H7 (cell line): Measurements from ENCODE around the gene PIGM. TPM values are rescaled to one million over a fixed set of nuclear protein-coding genes. Genes with fewer than 3 reads are reported as not detected.
A peak's percentile ranks its signal among the peaks of the same experiment; 100 is the strongest.

Experiments
- DNase-seq: peaks from one replicate; pipeline ENCODE4 v3.0.0; 2012
- H3K27me3 ChIP-seq: 2 replicates; pipeline ENCODE4 v1.6.0; 2011; ENCODE audit warnings: mild to moderate bottlenecking, low read length; ENCODE audit not compliant: control insufficient read depth, insufficient read depth
- H3K36me3 ChIP-seq: replicated peaks from 2 replicates; pipeline ENCODE4 v1.5.1; 2011; ENCODE audit warnings: low read length; ENCODE audit not compliant: control insufficient read depth, insufficient read depth
- H3K4me3 ChIP-seq: 2 replicates; pipeline ENCODE4 v1.5.1; 2011; ENCODE audit warnings: low read depth, mild to moderate bottlenecking, control low read depth, low read length, moderate library complexity; ENCODE audit not compliant: insufficient read depth
- total RNA-seq: library from RNA; depleted of rRNA; stranded (reverse); fragments of >200 nt; shearing (Covaris generic); gene quantifications from 2 replicates; pipeline ENCODE4 v1.2.3, GENCODE V29; 2014

The PIGM gene
- total RNA-seq, 1 experiment from 2014 or later, result 3.0 TPM

DNA sequence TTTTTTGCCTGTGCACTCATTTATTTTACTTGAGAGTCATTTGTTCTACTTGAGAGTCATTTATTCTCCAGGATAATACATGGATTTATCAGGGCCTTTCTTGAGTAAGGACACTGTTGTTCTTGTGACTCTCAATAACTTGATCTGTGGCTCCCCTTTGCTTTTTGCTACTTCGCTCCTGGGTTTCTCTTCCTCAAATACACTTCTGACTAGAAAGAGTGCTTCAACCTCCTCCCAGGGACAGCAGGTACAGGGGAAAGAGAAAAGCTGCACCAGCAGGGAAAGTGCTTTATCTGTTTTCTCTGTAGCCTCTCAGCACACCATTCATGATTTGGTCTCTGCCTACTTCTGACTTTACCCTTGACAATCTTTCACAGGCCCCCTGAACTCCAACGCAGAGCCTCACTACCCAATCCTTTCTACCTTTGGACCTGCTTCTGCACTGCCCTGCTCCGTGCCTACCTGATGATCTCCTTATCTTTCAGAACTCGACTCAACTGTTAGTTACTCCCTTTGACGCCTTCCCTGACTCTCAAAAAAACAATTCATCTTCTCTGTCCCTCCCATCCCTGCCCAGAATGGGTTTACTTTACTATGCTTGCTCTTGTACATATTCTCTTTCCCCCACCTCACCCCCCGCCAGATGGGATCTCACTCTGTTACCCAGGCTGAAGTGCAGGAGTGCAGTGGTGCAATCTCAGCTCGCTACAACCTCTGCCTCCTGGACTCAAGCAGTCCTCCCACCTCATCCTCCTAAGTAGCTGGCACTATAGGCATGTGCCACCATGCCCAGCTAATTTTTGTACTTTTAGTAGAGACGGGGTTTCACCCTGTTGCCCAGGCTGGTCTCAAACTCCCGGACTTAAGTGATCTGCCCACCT, 15.6 kb upstream of the PIGM start:
- DNase-seq, result no peak
- Histone ChIP-seq H3K36me3 (no peaks in the 10 kb centered on the region), H3K4me3 (no peak overlapping the region), H3K27me3 (peaks cover 16% of the 10 kb centered on the region; the same call in 1 of the 2 replicates)

DNA sequence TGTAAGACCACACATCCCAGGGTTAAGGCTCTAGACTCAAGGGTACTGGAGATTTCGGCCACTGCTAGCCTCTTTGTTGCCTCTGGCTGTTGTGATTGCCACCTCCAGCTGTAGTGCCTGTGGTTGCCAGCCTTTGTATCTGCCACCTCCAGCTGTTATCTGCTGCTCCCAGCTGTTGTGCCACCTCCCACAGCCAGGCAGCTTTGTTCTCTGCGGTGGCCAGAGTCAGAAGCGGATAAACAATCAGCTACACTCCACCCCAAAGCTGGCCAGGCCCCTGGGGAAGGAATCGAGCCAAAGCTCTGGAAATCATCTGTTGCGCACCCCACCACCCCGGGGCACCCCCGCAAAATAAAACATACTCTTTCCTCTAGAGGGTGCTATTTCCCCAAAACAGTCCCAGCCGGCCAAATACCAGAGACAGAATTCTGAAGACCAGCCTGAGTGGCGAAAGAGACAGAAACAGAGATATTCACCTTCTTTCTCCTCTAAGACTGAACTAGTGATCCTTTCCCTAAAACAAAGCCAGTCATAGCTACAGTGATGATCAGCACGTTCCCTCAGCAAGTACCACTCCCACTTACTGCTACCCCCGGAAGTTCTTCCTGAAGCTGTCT, 14.8 kb upstream of the PIGM start:
- H3K36me3 ChIP-seq, result no peaks in the 10 kb centered on the region
- DNase-seq, result peak; percentile 86
- H3K27me3 ChIP-seq, result peaks cover 13% of the 10 kb centered on the region; the same call in 1 of the 2 replicates
- no peak overlapping the region for H3K4me3 ChIP-seq

DNA sequence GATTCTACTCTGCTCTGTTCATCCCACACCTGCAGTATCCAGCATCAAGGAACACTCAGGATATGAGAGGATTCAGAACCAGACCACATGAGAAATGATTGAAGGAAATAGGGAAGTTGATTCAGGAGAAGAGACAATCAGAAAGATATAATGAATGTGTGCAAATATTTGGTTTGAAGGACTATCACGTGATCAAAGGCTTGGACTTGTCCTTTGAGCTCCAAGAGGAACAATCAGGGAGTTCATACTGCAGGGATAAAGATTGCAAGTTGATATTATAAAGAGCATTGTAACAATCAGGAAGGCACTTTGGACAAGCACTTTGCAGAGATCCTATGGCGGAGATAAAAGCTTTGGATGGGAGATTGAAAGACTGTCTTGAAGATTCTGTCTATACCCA, 13.9 kb upstream of the PIGM start:
- DNase-seq, result no peak
- Histone ChIP-seq H3K4me3 (no peak overlapping the region), H3K27me3 (peaks cover 13% of the 10 kb centered on the region; the same call in 1 of the 2 replicates), H3K36me3 (no peaks in the 10 kb centered on the region)

DNA sequence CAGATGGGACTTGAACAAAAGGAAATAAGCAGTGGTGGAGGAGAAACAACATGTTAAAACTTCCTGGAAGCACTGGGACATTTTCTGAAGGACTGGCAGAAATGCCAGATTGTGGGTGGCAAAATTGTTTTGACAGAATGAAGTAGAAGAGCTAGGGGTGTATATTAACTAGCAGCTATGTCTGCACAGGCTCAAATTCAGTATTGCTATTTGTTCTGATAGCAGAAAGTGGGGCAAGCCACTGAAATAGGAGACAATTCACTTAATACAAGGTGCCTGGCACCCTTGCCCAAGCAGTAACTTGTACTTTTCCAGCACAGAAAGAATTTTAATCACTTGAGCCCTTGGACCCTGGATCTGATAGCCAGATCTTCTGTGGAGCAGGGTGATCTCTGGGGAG, 11.8 kb upstream of the PIGM start:
- no peaks in the 10 kb centered on the region for H3K36me3 ChIP-seq
- no peak overlapping the region for H3K4me3 ChIP-seq
- DNase-seq, result no peak
- peaks cover 13% of the 10 kb centered on the region; the same call in 1 of the 2 replicates for H3K27me3 ChIP-seq

DNA sequence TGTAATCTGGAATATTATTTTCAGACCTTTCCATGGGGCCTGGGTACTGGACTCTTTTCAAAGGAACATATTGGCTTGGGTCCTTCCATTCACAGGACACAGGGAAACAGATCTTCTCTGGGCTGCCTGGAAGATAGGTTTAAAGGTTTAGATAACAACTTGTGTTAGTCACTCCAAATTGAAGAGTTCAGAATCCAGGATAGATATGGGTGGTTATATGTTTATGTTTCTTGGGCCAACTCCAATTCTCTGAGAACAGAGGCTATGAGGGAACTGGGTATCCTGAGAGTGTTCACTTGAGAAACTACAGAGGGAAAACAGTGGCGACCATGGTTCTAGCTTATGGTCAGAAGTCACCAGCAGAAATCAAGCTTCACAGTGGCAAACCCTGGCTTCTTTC, 8.7 kb upstream of the PIGM start:
- Histone ChIP-seq H3K27me3 (no peaks in the 10 kb centered on the region; the same call in 1 of the 2 replicates), H3K36me3 (no peaks in the 10 kb centered on the region), H3K4me3 (no peak overlapping the region)
- no peak for DNase-seq

DNA sequence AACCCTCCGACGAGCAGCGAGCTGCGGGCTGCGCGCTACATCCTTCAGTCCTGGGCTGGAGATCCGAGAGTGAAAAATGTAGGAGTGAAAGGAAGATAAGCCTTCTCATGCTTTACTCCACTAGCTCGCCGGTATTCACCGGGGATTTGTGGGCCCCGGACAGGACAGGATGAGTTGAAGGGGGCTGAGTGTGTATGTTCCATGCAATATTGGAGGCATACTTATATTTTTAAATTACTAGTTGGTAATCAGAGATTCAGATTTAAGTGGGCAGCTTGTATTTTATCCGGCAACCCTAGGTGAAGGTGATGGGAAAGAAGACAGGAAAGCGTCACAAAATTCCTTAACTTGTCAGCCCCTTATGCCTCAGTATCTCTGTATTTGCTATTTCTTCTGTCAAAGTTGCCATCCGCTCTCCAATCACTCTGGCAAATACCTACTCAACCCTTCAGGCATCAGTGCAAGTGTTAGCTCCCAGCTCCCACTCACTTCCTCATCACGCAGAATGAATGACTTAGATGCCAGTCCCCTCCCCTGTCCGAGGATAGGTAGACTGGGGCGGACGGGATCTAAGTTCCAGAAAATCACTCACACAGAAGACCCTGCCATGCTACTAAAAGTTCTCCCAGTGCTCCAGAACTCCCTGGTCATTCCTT, 503 bp upstream of the PIGM start:
- H3K36me3 ChIP-seq, result no peaks in the 10 kb centered on the region
- peak overlapping the region; percentile 91 for H3K4me3 ChIP-seq
- H3K27me3 ChIP-seq, result peaks cover 11% of the 10 kb centered on the region; the same call in 1 of the 2 replicates
- peak; percentile 37 for DNase-seq

DNA sequence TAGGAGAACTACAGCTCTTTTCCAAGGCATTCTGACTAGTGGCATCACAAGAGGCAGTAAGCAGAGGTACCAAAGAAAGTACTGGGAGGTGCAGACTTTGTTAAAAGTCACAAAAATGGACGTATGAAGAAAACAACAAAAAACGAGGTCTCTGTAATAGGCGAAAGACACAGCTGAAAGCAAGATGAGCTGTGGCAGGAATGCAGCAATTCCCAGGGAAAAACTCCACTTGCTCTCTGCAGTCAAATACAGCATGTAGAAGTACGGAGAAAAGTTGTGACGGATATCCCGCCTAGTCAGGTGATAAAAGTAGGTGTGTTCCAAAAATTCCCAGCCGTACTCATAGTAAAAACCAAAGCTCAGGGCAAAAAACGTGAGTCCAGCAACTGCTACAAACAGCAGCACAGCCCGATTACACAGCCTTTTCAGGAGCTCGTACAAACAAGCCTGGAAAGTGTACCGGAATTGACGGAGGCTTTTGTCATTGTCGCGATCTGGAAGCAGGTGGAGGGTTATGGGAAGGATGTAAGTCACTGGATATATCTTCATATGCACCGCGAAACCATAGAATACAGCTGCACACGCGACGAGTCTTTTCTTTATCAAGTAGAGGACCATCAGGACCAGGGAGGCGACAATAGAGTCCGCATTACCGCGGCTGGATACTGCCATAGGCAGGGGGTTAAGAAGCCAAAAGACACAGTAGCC, 979 bp downstream of the PIGM start:
- peak; percentile 44 for DNase-seq
- H3K27me3 ChIP-seq, result peaks cover 11% of the 10 kb centered on the region; the same call in 1 of the 2 replicates
- H3K36me3 ChIP-seq, result no peaks in the 10 kb centered on the region
- H3K4me3 ChIP-seq, result peak overlapping the region; percentile 91

DNA sequence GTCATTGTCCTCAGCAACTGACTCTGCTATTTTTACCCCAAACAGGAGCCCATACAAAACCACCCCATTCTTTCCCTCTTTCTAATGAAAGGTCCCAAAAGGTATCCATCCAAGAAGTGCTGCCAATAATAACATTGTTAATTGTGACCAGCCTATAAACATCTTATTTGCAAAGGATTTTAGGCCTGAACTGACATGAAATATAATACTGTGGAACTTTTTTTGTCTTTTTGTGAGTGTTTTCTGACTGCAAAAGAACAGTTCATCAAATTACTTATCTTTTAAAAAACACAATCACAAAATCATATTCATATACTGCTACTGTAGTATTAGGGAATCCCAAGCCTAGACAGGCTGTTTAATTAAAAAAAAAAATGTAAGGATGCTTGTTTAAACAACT, 3.4 kb downstream of the PIGM start:
- H3K4me3 ChIP-seq, result no peak overlapping the region
- H3K27me3 ChIP-seq, result peaks cover 2% of the 10 kb centered on the region; the same call in 1 of the 2 replicates
- DNase-seq, result no peak
- no peaks in the 10 kb centered on the region for H3K36me3 ChIP-seq

DNA sequence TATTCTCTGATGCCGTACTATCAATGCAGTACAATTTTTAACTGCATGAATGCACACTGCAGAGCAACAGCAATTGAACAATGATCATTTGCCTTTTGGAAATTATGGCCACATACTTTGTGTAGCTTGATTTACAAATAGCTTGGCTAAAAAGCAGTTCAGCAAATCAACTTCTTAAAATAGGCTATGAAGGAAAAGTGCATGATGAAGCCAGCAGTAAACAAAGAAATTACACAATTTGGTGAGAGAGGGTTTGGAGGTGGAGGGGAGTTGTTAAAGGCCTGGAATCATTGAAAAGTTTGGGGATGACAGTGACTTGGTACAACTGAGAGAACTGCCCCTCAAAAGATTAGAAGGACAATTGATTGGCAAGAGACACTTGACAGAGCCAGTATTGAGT, 6.5 kb downstream of the PIGM start:
- no peak for DNase-seq
- no peaks in the 10 kb centered on the region; the same call in 1 of the 2 replicates for H3K27me3 ChIP-seq
- H3K4me3 ChIP-seq, result no peak overlapping the region
- H3K36me3 ChIP-seq, result no peaks in the 10 kb centered on the region

DNA sequence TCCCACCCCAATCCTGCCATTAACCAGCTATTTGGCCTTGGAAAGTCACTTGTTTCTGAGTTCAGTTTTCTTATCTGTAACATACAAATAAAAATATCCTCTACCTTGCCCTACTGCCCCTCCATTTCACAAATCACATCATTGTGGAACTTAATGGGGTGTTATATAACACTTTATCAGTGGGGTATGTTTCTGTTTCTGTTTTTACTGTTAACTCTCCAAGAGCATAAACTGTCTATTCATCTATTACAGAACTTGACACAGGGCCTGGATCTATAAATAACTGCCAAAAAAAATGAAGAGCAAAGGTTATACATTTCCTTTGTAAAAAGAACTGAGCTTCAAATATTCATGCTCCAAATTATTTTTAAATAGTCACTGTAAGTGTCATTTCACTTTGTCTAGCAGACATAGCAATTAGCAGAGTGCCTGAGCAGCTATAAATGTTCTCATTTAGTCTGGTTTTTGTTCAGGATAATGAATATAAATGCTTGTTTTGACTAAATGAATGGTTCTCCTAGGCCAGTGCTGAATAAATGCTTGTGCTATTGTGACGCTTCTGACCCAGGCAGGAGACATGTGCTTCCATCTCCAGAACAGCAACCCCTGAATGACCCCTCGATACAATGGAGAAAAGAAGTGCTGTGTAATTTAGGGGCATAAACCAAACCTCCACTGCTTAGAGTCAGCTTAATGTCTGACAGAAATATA, 7.4 kb downstream of the PIGM start:
- Histone ChIP-seq H3K27me3 (no peaks in the 10 kb centered on the region; the same call in 1 of the 2 replicates), H3K4me3 (no peak overlapping the region), H3K36me3 (no peaks in the 10 kb centered on the region)
- no peak for DNase-seq

DNA sequence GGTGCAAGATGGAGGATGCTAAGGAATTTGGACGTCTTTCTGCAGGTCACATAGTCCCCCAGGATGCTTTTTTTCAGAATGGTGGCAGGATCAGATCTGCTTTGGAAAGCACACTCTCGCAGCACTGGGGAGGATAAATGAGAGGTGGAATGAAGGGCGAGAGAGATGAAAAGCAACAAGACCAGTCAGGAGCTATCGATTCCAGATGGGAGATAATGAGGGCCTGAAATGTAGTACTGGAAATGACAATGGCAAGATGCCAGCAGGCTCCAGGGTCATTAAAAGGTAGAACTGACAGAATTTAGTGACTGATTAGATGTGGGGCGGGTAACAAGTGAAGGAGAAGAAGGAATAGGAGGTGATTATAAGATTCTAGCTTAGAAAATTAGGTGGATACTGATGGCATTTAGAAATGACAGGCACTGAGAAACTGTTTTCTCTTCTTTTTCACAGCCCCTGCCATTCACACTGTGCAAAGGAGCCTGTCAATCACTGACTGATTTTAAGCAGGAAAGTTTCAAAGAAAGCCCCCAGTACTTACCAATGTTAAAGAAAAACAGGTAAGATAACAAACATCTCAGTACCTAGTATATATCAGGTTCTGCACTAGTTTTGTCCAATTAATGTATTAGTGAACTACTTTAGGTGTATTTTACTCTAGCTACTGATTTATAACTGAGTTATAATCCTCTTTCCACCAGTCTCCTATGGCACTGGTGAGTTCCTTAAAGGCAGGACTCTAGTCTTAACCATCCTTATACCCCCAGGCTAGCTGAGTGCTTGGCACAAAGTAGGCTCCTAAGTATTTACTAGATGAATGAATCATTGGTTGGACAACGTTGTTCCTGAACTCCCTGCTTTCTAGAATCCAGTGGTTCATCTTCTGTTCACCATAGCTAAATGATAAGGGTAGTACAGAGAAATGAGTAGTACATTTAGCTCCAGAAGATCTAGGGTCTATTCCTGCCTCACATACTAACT, 9.2 kb downstream of the PIGM start:
- no peak overlapping the region for H3K4me3 ChIP-seq
- no peaks in the 10 kb centered on the region; the same call in 1 of the 2 replicates for H3K27me3 ChIP-seq
- DNase-seq, result no peak
- H3K36me3 ChIP-seq, result no peaks in the 10 kb centered on the region

DNA sequence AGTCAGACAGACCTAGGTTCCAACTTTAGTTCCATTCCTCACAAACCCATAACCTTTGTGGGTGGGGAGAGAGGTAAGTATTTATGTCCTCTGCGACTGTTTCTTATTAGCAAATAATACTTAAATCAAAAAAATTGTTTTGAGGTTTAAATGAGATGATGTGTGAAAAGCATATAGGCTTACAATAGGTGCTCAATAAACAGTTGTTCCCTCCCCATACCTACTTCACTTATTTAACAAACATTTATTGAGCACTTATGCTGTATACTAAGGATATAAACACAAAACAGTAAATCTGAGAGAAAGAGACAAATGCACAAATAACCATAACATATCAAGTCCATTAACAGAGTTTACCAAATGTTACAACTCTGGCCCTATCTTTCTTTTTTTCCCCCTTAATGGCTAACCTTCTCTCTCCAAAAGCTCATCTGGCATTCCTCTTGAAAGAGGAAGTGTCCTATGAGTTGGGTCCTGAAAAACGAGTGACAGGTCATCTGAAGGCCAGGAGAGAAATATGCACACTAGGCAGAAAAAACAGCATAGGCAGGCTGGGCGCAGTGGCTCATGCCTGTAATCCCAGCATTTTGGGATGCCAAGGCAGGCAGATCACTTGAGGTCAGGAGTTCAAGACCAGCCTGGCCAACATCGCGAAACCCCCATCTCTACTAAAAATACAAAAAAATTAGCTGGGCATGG, 10.3 kb downstream of the PIGM start:
- Histone ChIP-seq H3K4me3 (no peak overlapping the region), H3K27me3 (no peaks in the 10 kb centered on the region; the same call in 1 of the 2 replicates), H3K36me3 (no peaks in the 10 kb centered on the region)
- DNase-seq, result no peak
